Mucosa of descending colon (tissue), 3 donors: ENCODE results near the gene DCLRE1C. TPM values are rescaled to one million over a fixed set of nuclear protein-coding genes. Genes with fewer than 3 reads are reported as not detected.
"Not testable (repeated sequence)": the region's sequence is repeated elsewhere in the genome, so short reads cannot be mapped to it uniquely, and the experiment has no call there.

Experiments used
- ATAC-seq: fragments of 200-7000 bp; cut with Tn5 transposase; one replicate; pipeline ENCODE4 v1.9.1; 2020; ENCODE audit warnings: mild to moderate bottlenecking, moderate library complexity
- DNase-seq, 3 donors: peaks; one replicate each; pipeline ENCODE4 v3.0.0-alpha.2; 2020
- H3K36me3 ChIP-seq: fragments of 200-600 bp; one replicate; pipeline ENCODE4 v1.8.0; 2021; ENCODE audit warnings: low read depth, mild to moderate bottlenecking
- H3K4me1 ChIP-seq: fragments of 200-600 bp; one replicate; pipeline ENCODE4 v1.8.0; 2021; ENCODE audit warnings: low read depth, mild to moderate bottlenecking
- H3K4me3 ChIP-seq: fragments of 200-600 bp; one replicate; pipeline ENCODE4 v1.8.0; 2021; ENCODE audit warnings: mild to moderate bottlenecking
- H3K9me3 ChIP-seq: fragments of 200-600 bp; one replicate; pipeline ENCODE4 v1.8.0; 2021; ENCODE audit warnings: mild to moderate bottlenecking
- intact Hi-C, 2 donors: fragments of 100-400 bp; cut with DNase I in 1 of 2; cut with micrococcal nuclease in 1 of 2; formaldehyde crosslinking; loops; one replicate each; pipeline versions ENCODE4 v1.11.0 to v1.11.1; 2022; cut with DNase I, micrococcal nuclease
- total RNA-seq, 3 donors: library from RNA; stranded (reverse); fragmentation: NEBNext Ultra II Directional in 2 of 3; extraction: Animal tissue kit (Norgen Biotek cat#: 25700) in 2 of 3; gene quantifications; one replicate each; pipeline versions ENCODE4 v1.2.1 to v1.2.4, GENCODE V29; 2021 to 2023
- TF ChIP-seq, protein P1 (sequence below): fragments of 200-600 bp; IDR thresholded peaks from one replicate; pipeline ENCODE4 v1.8.0; 2022; ENCODE audit warnings: antibody characterized with exemption, mild to moderate bottlenecking
- donor health status: DM: no; HTN: no; CAD: no; lungs with moderate emphysema.
- donor health status: DM: no; HTN: no; CAD: no.
- donor health status: DM: no; HTN: yes; CAD: no.

DCLRE1C gene
- total RNA-seq, 3 donors from 2014 or later, result 10.2 to 15.6 (median 12.4) TPM

GRCh38 chr10:14916600-14916999 lies 37.3 kb downstream of the DCLRE1C start:
- intact Hi-C loops, result no loop called here
- Histone ChIP-seq H3K4me1 (no peaks in the 10 kb centered on the region), H3K4me3 (no peak overlapping the region), H3K36me3 (peaks cover 22% of the 10 kb centered on the region), H3K9me3 (peaks cover 23% of the 10 kb centered on the region)
- ATAC-seq (no peak), DNase-seq (no peak)
- TF ChIP-seq, protein P1, sequence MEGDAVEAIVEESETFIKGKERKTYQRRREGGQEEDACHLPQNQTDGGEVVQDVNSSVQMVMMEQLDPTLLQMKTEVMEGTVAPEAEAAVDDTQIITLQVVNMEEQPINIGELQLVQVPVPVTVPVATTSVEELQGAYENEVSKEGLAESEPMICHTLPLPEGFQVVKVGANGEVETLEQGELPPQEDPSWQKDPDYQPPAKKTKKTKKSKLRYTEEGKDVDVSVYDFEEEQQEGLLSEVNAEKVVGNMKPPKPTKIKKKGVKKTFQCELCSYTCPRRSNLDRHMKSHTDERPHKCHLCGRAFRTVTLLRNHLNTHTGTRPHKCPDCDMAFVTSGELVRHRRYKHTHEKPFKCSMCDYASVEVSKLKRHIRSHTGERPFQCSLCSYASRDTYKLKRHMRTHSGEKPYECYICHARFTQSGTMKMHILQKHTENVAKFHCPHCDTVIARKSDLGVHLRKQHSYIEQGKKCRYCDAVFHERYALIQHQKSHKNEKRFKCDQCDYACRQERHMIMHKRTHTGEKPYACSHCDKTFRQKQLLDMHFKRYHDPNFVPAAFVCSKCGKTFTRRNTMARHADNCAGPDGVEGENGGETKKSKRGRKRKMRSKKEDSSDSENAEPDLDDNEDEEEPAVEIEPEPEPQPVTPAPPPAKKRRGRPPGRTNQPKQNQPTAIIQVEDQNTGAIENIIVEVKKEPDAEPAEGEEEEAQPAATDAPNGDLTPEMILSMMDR, result no peak

DNA sequence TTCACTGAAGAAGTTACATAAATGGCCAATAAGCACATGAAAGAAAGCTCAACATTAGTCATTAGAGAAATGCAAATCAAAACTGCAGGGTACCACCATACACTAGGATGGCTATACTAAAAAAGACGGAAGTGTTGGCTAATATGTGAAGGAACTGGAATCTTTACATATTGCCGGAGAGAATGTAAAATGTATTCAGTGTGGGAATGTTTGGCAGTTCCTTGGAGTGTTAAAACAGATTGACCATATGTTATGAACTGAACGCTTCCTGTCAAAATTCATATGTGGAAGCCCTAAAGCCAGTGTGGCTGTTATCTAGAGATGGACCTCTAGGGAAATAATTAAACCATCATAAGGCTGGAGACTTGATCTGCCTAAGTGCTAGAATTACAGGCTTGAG lies 42.1 kb downstream of the DCLRE1C start:
- H3K4me1 ChIP-seq, result no peaks in the 10 kb centered on the region
- intact Hi-C loops, result no loop called here
- no peak for ATAC-seq
- DNase-seq, result no peak
- peaks cover 10% of the 10 kb centered on the region for H3K9me3 ChIP-seq
- TF ChIP-seq, protein P1, result no peak
- H3K36me3 ChIP-seq, result peaks cover 7% of the 10 kb centered on the region
- no peak overlapping the region for H3K4me3 ChIP-seq

DNA sequence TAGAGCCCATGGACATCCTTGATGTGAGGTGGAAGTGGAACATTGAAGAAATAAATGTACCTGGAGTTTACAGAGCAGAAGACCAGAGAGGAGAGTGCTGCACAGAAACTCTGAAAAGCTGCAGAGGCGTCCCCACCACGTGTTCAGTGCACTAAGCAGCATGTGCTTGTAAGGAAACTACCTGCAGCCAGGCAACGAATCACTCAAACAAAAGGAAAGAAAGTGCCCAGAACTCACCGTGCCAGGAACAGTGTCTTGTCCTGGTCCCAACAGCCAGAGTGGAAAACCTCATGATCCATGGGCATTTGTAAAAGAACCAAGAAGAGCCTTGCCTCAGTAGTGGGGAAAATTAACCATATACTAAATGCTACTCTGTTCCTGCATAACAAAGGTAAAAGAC lies 42.9 kb downstream of the DCLRE1C start:
- ATAC-seq (no peak), DNase-seq (no peak)
- TF ChIP-seq, protein P1, result no peak
- Histone ChIP-seq H3K4me3 (no peak overlapping the region), H3K9me3 (peaks cover 2% of the 10 kb centered on the region), H3K36me3 (peaks cover 7% of the 10 kb centered on the region), H3K4me1 (no peaks in the 10 kb centered on the region)
- intact Hi-C loops, result no loop called here

GRCh38 chr10:14909101-14909500 lies 44.8 kb downstream of the DCLRE1C start:
- Histone ChIP-seq H3K9me3 (no peaks in the 10 kb centered on the region), H3K36me3 (peaks cover 7% of the 10 kb centered on the region), H3K4me1 (no peaks in the 10 kb centered on the region), H3K4me3 (no peak overlapping the region)
- intact Hi-C loops, result no loop called here
- DNase-seq, result no peak
- no peak for ATAC-seq
- TF ChIP-seq, protein P1, result no peak

DNA sequence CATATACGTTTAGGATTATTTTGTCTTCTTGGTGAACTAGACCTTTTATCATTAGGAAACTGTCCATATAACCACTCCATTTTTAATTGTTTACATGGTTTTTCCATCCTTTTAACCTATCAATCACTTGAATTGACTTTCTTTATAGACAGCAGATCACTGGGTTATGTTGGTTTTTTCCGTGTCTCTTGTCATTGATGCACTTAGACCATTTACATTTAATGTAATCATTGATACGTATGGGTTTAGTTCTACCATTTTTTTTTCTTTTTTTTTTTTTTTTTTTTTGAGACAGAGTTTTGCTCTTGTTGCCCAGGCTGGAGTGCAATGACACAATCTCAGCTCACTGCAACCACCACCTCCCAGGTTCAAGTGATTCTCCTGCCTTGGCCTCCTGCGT lies 46.3 kb downstream of the DCLRE1C start:
- H3K4me3 ChIP-seq, DNase-seq, intact Hi-C loops, ATAC-seq, H3K9me3 ChIP-seq, H3K36me3 ChIP-seq, H3K4me1 ChIP-seq: not testable (repeated sequence)

DNA sequence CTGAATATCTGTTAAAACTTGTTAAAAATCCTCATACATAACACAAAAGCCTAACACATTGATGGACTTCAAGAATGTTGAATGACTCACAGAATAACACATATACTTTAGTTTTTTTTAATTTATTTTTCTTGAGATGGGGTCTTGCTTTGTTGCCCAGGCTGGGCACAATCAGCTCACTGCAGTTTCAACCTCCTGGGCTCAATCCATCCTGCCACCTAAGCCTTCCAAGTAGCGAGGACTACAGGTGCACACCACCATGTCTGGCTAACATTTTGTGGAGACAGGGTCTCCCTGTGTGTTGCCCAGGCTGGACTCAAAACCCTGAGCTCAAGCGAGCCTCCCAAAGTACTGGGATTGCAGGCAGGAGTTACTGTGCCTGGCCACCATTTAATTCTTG lies 47.1 kb downstream of the DCLRE1C start:
- TF ChIP-seq, protein P1, result no peak
- ATAC-seq (no peak), DNase-seq (no peak)
- H3K4me3 ChIP-seq, result no peak overlapping the region
- H3K4me1 ChIP-seq, result no peaks in the 10 kb centered on the region
- intact Hi-C loops, result no loop called here
- peaks cover 7% of the 10 kb centered on the region for H3K36me3 ChIP-seq
- no peaks in the 10 kb centered on the region for H3K9me3 ChIP-seq
